H9 (cell line): ENCODE data around the gene KCNJ14. TPM values are rescaled to one million over a fixed set of nuclear protein-coding genes. Genes with fewer than 3 reads are reported as not detected.

Experiments
- DNase-seq: peaks from one replicate; pipeline ENCODE4 v3.0.0-alpha.2; 2017
- H2AFZ ChIP-seq: one replicate; pipeline ENCODE4 v1.6.1; 2013; ENCODE audit warnings: mild to moderate bottlenecking, low read length, control low read depth, moderate library complexity
- H2AK5ac ChIP-seq: 2 replicates; pipeline ENCODE4 v1.6.1; 2013; ENCODE audit warnings: low read length, control low read depth, mixed read lengths; ENCODE audit not compliant: insufficient read length
- H2BK120ac ChIP-seq: one replicate; pipeline ENCODE4 v1.6.1; 2013; ENCODE audit warnings: low read depth, mild to moderate bottlenecking, low read length, control low read depth, inconsistent platforms; ENCODE audit not compliant: poor library complexity, severe bottlenecking
- H2BK12ac ChIP-seq: 2 replicates; pipeline ENCODE4 v1.6.1; 2013; ENCODE audit warnings: low read length, control low read depth, mixed read lengths, low read depth; ENCODE audit not compliant: insufficient read length
- H2BK15ac ChIP-seq: 2 replicates; pipeline ENCODE4 v1.6.1; 2013; ENCODE audit warnings: low read depth, low read length, control low read depth
- H2BK20ac ChIP-seq: one replicate; pipeline ENCODE4 v1.6.1; 2013; ENCODE audit warnings: low read depth, mild to moderate bottlenecking, low read length, control low read depth, inconsistent platforms; ENCODE audit not compliant: poor library complexity, severe bottlenecking
- H2BK5ac ChIP-seq: 2 replicates; pipeline ENCODE4 v1.6.1; 2013; ENCODE audit warnings: low read length, control low read depth, mixed read lengths; ENCODE audit not compliant: insufficient read length
- H3K14ac ChIP-seq: 2 replicates; pipeline ENCODE4 v1.6.1; 2013; ENCODE audit warnings: low read length, control low read depth; ENCODE audit not compliant: insufficient read depth
- H3K18ac ChIP-seq: 2 replicates; pipeline ENCODE4 v1.6.1; 2013; ENCODE audit warnings: low read depth, mild to moderate bottlenecking, mixed read lengths, low read length, control low read depth; ENCODE audit not compliant: insufficient read length
- H3K23ac ChIP-seq: 2 replicates; pipeline ENCODE4 v1.6.1; 2013; ENCODE audit warnings: low read length, control low read depth, mixed read lengths, low read depth; ENCODE audit not compliant: insufficient read length
- H3K23me2 ChIP-seq: 2 replicates; pipeline ENCODE4 v1.6.1; 2013; ENCODE audit warnings: low read depth, mild to moderate bottlenecking, mixed read lengths, low read length, control low read depth; ENCODE audit not compliant: insufficient read length, poor library complexity, severe bottlenecking
- H3K27ac ChIP-seq: 2 replicates; pipeline ENCODE4 v1.5.1; 2013; ENCODE audit warnings: low read length, control low read depth, mixed read lengths, low read depth; ENCODE audit not compliant: insufficient read length
- H3K27me3 ChIP-seq: 2 replicates; pipeline ENCODE4 v1.6.1; 2013; ENCODE audit warnings: low read length, control low read depth, inconsistent platforms; ENCODE audit not compliant: insufficient read depth
- H3K4ac ChIP-seq: 2 replicates; pipeline ENCODE4 v1.6.1; 2013; ENCODE audit warnings: low read depth, mild to moderate bottlenecking, control low read depth, inconsistent platforms, low read length, moderate library complexity
- H3K4me1 ChIP-seq: 2 replicates; pipeline ENCODE4 v1.6.1; 2013; ENCODE audit warnings: low read length, control low read depth, inconsistent platforms; ENCODE audit not compliant: insufficient read depth
- H3K4me2 ChIP-seq: 2 replicates; pipeline ENCODE4 v1.6.1; 2013; ENCODE audit warnings: low read length, control low read depth, mixed read lengths; ENCODE audit not compliant: insufficient read length, insufficient read depth
- H3K56ac ChIP-seq: 2 replicates; pipeline ENCODE4 v1.6.1; 2013; ENCODE audit warnings: low read depth, mild to moderate bottlenecking, mixed read lengths, low read length, control low read depth; ENCODE audit not compliant: insufficient read length
- H3K79me1 ChIP-seq: 2 replicates; pipeline ENCODE4 v1.6.1; 2013; ENCODE audit warnings: low read depth, mild to moderate bottlenecking, moderate library complexity, low read length, control low read depth, inconsistent platforms; ENCODE audit not compliant: insufficient read depth, poor library complexity, severe bottlenecking
- H3K79me2 ChIP-seq: 2 replicates; pipeline ENCODE4 v1.6.1; 2013; ENCODE audit warnings: low read length, control low read depth, inconsistent platforms; ENCODE audit not compliant: insufficient read depth
- H3K9ac ChIP-seq: 2 replicates; pipeline ENCODE4 v1.6.1; 2013; ENCODE audit warnings: low read length, control low read depth, mixed read lengths; ENCODE audit not compliant: insufficient read length; ENCODE audit errors: extremely low read depth
- H3K9me3 ChIP-seq: one replicate; pipeline ENCODE4 v1.6.1; 2013; ENCODE audit warnings: low read depth, low read length, inconsistent platforms; ENCODE audit not compliant: control insufficient read depth
- H3T11ph ChIP-seq: one replicate; pipeline ENCODE4 v1.6.1; 2013; ENCODE audit warnings: mild to moderate bottlenecking, low read length, control low read depth, inconsistent platforms
- H4K20me1 ChIP-seq: one replicate; pipeline ENCODE4 v1.6.1; 2013; ENCODE audit not compliant: control insufficient read depth, insufficient read length, insufficient read depth
- H4K5ac ChIP-seq: 2 replicates; pipeline ENCODE4 v1.6.1; 2013; ENCODE audit warnings: low read depth, mild to moderate bottlenecking, mixed read lengths, low read length, control low read depth; ENCODE audit not compliant: insufficient read length
- H4K8ac ChIP-seq: replicated peaks from 2 replicates; pipeline ENCODE4 v1.6.1; 2013; ENCODE audit warnings: low read length, control low read depth, mixed read lengths, low read depth; ENCODE audit not compliant: insufficient read length
- H4K91ac ChIP-seq: 2 replicates; pipeline ENCODE4 v1.6.1; 2013; ENCODE audit warnings: low read depth, mild to moderate bottlenecking, moderate library complexity, mixed read lengths, low read length, control low read depth; ENCODE audit not compliant: insufficient read length
- H3K27ac Mint-ChIP-seq, 3 experiments: 2 replicates in 2 of 3; 3 replicates in 1 of 3; pipeline ENCODE4 v1.8.0; 2020 to 2021; ENCODE audit warnings: mixed read lengths in 3 of 3, mild to moderate bottlenecking in 1 of 3, moderate library complexity in 1 of 3
- H3K27me3 Mint-ChIP-seq: 2 replicates; pipeline ENCODE4 v1.8.0; 2021; ENCODE audit warnings: low read depth, mild to moderate bottlenecking, moderate library complexity, mixed read lengths
- H3K36me3 Mint-ChIP-seq, 3 experiments: 2 replicates in 2 of 3; 3 replicates in 1 of 3; pipeline ENCODE4 v1.8.0; 2020 to 2021; ENCODE audit warnings: low read depth in 3 of 3, mixed read lengths in 3 of 3; ENCODE audit not compliant: insufficient read depth in 1 of 3
- H3K4me1 Mint-ChIP-seq, 2 experiments: 2 replicates each; pipeline ENCODE4 v1.8.0; 2020; ENCODE audit warnings: mixed read lengths in 2 of 2
- H3K4me3 Mint-ChIP-seq, 2 experiments: 2 replicates in 1 of 2; 3 replicates in 1 of 2; pipeline ENCODE4 v1.8.0; 2020 to 2021; ENCODE audit warnings: mild to moderate bottlenecking in 2 of 2, mixed read lengths in 2 of 2, moderate library complexity in 1 of 2
- H3K9me3 Mint-ChIP-seq, 2 experiments: 2 replicates in 1 of 2; 3 replicates in 1 of 2; pipeline ENCODE4 v1.8.0; 2020; ENCODE audit warnings: mild to moderate bottlenecking in 2 of 2, mixed read lengths in 2 of 2, moderate library complexity in 1 of 2
- WGBS: extraction: QIAGEN DNeasy Blood & Tissue Kit; methylation state at CpG from one replicate; pipeline ENCODE4 v1.1.7; 2013; ENCODE audit warnings: missing lambda C conversion rate, low lambda C conversion rate, mixed read lengths; ENCODE audit not compliant: insufficient read length; ENCODE audit errors: extremely low coverage; 5-methylcytosine and 5-hydroxymethylcytosine counted together
- total RNA-seq: library from RNA; stranded (reverse); gene quantifications from 2 replicates; pipeline ENCODE4 v1.2.1, GENCODE V29; 2021
- TF ChIP-seq, protein P1 (sequence below): fragments of 200-600 bp; sonication (generic); conservative IDR thresholded peaks from 3 replicates; pipeline ENCODE4 v1.8.0; 2021; ENCODE audit warnings: antibody characterized with exemption, mild to moderate bottlenecking

KCNJ14 gene
- total RNA-seq, 1 experiment from 2014 or later = 1.2 TPM

- H2BK12ac ChIP-seq = no peak overlapping the region
- WGBS = no CpG with 5 or more reads among the region's 32 CpGs
- H4K20me1 ChIP-seq = no peaks in the 10 kb centered on the region
- no peak overlapping the region for H3K27ac ChIP-seq
- no peaks in the 10 kb centered on the region for H3K9me3 ChIP-seq
- Mint-ChIP-seq H3K4me1 (peaks cover 3 to 13% of the 10 kb centered on the region in 2 experiments; a peak in 3 of 4 replicates), H3K9me3 (no peaks in the 10 kb centered on the region), H3K4me3 (peak overlapping the region in 1 of 2 experiments; percentile 20; a peak in 1 of 5 replicates), H3K36me3 (peaks cover 24 to 66% (median 49%) of the 10 kb centered on the region in 3 experiments), H3K27me3 (peaks cover 3% of the 10 kb centered on the region; the same call in 1 of the 2 replicates), H3K27ac (peak overlapping the region in 1 of 3 experiments; percentile 82; a peak in 1 of 7 replicates)
- H3K4me2 ChIP-seq = no peak overlapping the region
- H4K91ac ChIP-seq = no peak overlapping the region
- no peak overlapping the region for H2AK5ac ChIP-seq
- H3K56ac ChIP-seq = no peak overlapping the region
- no peaks in the 10 kb centered on the region for H3K4me1 ChIP-seq
- no peak overlapping the region for H4K5ac ChIP-seq
- no peak overlapping the region for H2BK120ac ChIP-seq
- no peak overlapping the region for H3K18ac ChIP-seq
- no peaks in the 10 kb centered on the region for H3K79me1 ChIP-seq
- H3K79me2 ChIP-seq = no peaks in the 10 kb centered on the region
- H3K9ac ChIP-seq = no peak overlapping the region
- H2BK15ac ChIP-seq = no peak overlapping the region
- H2BK20ac ChIP-seq = no peak overlapping the region
- no peak overlapping the region for H3K4ac ChIP-seq
- no peak overlapping the region for H3T11ph ChIP-seq
- no peak overlapping the region for H3K14ac ChIP-seq
- no peaks in the 10 kb centered on the region for H3K23me2 ChIP-seq
- no peak overlapping the region for H2AFZ ChIP-seq
- no peak overlapping the region for H3K23ac ChIP-seq
- H2BK5ac ChIP-seq = no peak overlapping the region
- no peaks in the 10 kb centered on the region for H3K27me3 ChIP-seq
- TF ChIP-seq, protein P1, sequence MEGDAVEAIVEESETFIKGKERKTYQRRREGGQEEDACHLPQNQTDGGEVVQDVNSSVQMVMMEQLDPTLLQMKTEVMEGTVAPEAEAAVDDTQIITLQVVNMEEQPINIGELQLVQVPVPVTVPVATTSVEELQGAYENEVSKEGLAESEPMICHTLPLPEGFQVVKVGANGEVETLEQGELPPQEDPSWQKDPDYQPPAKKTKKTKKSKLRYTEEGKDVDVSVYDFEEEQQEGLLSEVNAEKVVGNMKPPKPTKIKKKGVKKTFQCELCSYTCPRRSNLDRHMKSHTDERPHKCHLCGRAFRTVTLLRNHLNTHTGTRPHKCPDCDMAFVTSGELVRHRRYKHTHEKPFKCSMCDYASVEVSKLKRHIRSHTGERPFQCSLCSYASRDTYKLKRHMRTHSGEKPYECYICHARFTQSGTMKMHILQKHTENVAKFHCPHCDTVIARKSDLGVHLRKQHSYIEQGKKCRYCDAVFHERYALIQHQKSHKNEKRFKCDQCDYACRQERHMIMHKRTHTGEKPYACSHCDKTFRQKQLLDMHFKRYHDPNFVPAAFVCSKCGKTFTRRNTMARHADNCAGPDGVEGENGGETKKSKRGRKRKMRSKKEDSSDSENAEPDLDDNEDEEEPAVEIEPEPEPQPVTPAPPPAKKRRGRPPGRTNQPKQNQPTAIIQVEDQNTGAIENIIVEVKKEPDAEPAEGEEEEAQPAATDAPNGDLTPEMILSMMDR = no peak
- no peak for DNase-seq
- H4K8ac ChIP-seq = no peak overlapping the region
These were observed 24.8 kb downstream of the KCNJ14 start for GRCh38 chr19:48480183-48480557.
